ENCODE results near the gene CACNA1G. TPM values are rescaled to one million over a fixed set of nuclear protein-coding genes. Genes with fewer than 3 reads are reported as not detected.

The CACNA1G gene
- total RNA-seq, 4 donors from 2014 or later: 0.15 to 0.94 (median 0.16) TPM; not detected in 1

DNA sequence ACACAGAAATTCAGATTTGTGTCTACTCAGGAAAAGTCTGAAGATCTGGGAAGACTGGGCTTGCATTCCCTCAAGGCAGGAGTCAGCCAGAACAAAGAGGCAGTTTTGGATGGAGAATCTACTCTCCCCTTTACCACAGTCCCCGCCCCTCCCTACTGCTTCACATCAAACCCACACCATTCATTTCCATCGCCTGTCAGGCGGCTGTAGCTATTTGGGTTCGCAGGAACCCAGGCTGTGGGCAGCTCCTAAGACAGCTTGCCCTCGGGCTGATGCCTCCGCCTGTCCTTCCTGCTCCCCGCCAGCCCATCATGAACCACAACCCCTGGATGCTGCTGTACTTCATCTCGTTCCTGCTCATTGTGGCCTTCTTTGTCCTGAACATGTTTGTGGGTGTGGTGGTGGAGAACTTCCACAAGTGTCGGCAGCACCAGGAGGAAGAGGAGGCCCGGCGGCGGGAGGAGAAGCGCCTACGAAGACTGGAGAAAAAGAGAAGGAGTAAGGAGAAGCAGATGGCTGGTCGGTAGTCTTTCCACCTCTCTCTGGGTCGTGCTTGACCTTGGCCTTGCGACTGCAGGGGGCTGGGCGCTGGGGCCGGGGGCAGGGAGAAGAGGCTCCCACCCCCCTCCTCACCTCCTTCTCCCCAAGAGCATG is 47.1 kb downstream of the CACNA1G start:
- H3K4me3 ChIP-seq: no peak overlapping the region
- no peaks in the 10 kb centered on the region for H3K36me3 ChIP-seq
- ATAC-seq: no peak
- no peaks in the 10 kb centered on the region for H3K9me3 ChIP-seq
- peaks cover 0 to 22% (median 11%) of the 10 kb centered on the region in 3 donors for H3K4me1 ChIP-seq
- H3K27ac ChIP-seq: no peak overlapping the region
- 93 to 95% methylated on average over 4 to 6 of the region's 19 CpGs for WGBS, 2 donors (ENCODE audit: low coverage in 1 of 2)
- H3K27me3 ChIP-seq: peaks cover 32% of the 10 kb centered on the region
- TF ChIP-seq CTCF (IDR thresholded peaks at IDR 0.05) (no peak), EP300 (IDR thresholded peaks at IDR 0.05) (no peak)

DNA sequence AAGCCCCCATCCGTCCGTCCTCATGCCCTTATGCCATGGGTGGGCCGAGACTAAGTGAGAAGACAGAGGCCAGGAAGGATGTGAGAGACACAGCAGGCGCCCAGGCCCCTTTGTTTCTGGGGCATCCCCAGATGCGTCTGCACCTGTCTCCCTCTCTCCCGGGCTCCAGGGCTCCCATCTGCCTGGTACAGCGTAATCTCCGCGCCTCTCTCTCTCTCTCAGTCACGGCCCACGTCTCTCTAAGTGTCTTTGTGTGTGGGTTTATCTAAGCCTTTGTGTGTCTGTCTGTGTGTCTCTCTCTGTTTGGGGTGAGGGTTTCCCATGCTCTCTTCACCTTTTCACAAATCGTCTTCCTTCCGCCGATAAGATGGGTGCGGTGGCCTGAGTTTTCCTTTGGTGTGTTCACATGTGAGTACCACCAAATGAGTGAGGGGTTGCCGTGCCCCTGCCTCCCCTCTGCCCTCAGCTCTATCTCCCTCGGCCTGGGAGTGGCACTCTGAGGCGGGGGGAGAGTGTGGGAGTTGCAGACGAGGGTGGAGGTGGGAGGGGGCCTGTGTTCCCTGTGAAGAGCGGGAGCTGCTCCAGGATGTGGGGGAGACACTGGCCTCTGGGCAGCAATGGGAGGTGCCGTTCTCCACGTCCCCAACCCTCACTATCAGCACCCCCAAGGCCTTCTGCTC is 48.3 kb downstream of the CACNA1G start:
- H3K27ac ChIP-seq: no peak overlapping the region
- no peak for ATAC-seq
- WGBS, 2 donors (ENCODE audit: low coverage in 1 of 2): 77 to 100% methylated on average over 4 to 12 of the region's 22 CpGs
- peaks cover 24% of the 10 kb centered on the region for H3K27me3 ChIP-seq
- H3K36me3 ChIP-seq: no peaks in the 10 kb centered on the region
- TF ChIP-seq EP300 (IDR thresholded peaks at IDR 0.05) (no peak), POLR2A (IDR thresholded peaks at IDR 0.05) (no peak), POLR2AphosphoS5 (IDR thresholded peaks at IDR 0.05) (no peak), CTCF (IDR thresholded peaks at IDR 0.05) (no peak)
- H3K4me1 ChIP-seq: peaks cover 0 to 26% (median 11%) of the 10 kb centered on the region in 3 donors
- no peaks in the 10 kb centered on the region for H3K9me3 ChIP-seq
- no peak overlapping the region for H3K4me3 ChIP-seq

DNA sequence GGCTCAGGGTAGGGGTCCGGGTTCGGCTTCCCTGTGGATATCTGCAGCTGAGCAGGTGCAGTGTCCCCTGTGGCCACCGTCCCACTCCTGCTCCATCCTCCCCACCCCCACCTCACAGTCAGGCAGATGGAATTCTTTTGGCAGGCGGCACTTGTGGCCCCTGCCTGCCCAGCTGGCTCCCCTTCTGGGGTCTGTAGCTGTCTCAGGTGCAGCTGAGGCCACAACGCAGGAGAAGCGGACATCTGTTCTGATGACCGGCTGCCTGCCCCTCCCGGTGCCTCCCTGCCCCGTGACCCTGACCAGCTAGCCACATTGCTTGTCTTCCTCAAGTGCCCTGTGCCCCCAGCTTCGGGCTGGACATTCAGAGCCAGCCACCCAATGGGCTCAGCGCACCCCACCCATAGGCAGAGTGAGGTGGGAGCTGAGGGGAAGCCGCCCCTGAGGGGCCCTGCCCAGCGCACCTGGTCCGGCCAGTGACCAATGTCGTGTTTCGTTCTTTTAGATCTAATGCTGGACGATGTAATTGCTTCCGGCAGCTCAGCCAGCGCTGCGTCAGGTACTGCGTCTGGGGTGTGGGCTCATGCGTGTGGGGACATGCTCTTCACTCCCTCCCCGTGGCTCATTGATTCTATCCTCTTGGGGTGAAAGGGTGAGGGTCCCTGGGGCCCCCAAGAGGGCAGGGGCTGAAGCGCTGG is 49.0 kb downstream of the CACNA1G start:
- no peaks in the 10 kb centered on the region for H3K36me3 ChIP-seq
- TF ChIP-seq CTCF (IDR thresholded peaks at IDR 0.05): no peak
- TF ChIP-seq EP300 (IDR thresholded peaks at IDR 0.05): no peak
- TF ChIP-seq POLR2AphosphoS5 (IDR thresholded peaks at IDR 0.05): no peak
- no peak for TF ChIP-seq POLR2A (IDR thresholded peaks at IDR 0.05)
- peaks cover 24% of the 10 kb centered on the region for H3K27me3 ChIP-seq
- no peaks in the 10 kb centered on the region for H3K9me3 ChIP-seq
- WGBS, 2 donors (ENCODE audit: low coverage in 1 of 2): 77% methylated on average over 5 of the region's 24 CpGs; no CpG with 5 or more reads in 1 of the 2 donors
- no peak overlapping the region for H3K4me3 ChIP-seq
- peaks cover 0 to 21% (median 5%) of the 10 kb centered on the region in 3 donors for H3K4me1 ChIP-seq
- no peak overlapping the region for H3K27ac ChIP-seq
- no peak for ATAC-seq

DNA sequence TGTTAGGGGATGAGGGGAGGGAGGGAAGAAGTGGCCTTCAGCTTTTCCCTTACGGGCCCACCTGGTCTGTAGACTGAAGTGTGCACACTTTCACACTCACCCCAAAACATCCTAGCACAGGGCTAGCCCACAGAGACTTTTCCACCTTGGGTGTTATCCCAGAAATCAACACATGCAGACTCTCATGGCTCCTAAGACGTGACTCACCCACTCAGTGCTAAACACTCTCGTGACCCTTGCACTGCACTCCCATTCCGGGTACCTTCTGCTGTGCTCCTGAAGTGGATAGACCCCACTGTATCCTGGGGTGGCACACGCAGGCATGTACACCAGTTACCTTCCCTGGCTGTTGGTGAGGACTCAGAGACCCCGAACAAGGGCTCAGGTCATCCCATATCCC is 51.1 kb downstream of the CACNA1G start:
- ATAC-seq: no peak
- no peak overlapping the region for H3K4me3 ChIP-seq
- H3K9me3 ChIP-seq: no peaks in the 10 kb centered on the region
- WGBS, 2 donors (ENCODE audit: low coverage in 1 of 2): 87 to 100% methylated on average over 2 to 4 of the region's 6 CpGs
- H3K27me3 ChIP-seq: peaks cover 16% of the 10 kb centered on the region
- no peak overlapping the region for H3K27ac ChIP-seq
- peaks cover 0 to 7% (median 0%) of the 10 kb centered on the region in 3 donors for H3K4me1 ChIP-seq
- no peak for TF ChIP-seq POLR2AphosphoS5 (IDR thresholded peaks at IDR 0.05)
- TF ChIP-seq EP300 (IDR thresholded peaks at IDR 0.05): no peak
- TF ChIP-seq POLR2A (IDR thresholded peaks at IDR 0.05): no peak
- no peak for TF ChIP-seq CTCF (IDR thresholded peaks at IDR 0.05)
- H3K36me3 ChIP-seq: no peaks in the 10 kb centered on the region

All from gastroesophageal sphincter (tissue), 4 donors.